T-cell (primary cell): ENCODE measurements around the gene WNT9A. TPM values are rescaled to one million over a fixed set of nuclear protein-coding genes. Genes with fewer than 3 reads are reported as not detected.

Experiments used
- ATAC-seq, 4 experiments: fragments of 200-7000 bp in 3 of 4; fragments of 150-1000 bp in 1 of 4; cut with Tn5 transposase; replicated peaks in 1 of 4; 1 replicate in 3 of 4; 2 replicates in 1 of 4; pipeline ENCODE4 v1.10.0; 2021; ENCODE audit warnings: moderate library complexity in 3 of 4, mild to moderate bottlenecking in 2 of 4, moderate number of reproducible peaks in 1 of 4
- CTCF ChIA-PET, 2 donors: fragments of 300-600 bp; sonication (Branson Sonifier 250); formaldehyde crosslinking; loops; one replicate each; lab custom pipeline; 2022; ENCODE audit warnings: antibody characterized with exemption in 2 of 2; lab: Charles Lee
- POLR2A ChIA-PET, 2 donors: fragments of 300-600 bp; sonication (Branson Sonifier 250); formaldehyde crosslinking; loops; one replicate each; lab custom pipeline; 2022; ENCODE audit warnings: antibody characterized with exemption in 2 of 2; lab: Charles Lee
- DNase-seq, 35 experiments: peaks; one replicate each; pipeline versions ENCODE4 v3.0.0 to v3.0.0-alpha.2; 2013 to 2023
- H3K27ac ChIP-seq: one replicate; pipeline ENCODE4 v1.5.1; 2013; ENCODE audit warnings: low read length
- H3K27me3 ChIP-seq, 2 experiments: replicated peaks in 1 of 2; 1 replicate in 1 of 2; 2 replicates in 1 of 2; pipeline versions ENCODE4 v1.6.1 to v1.7.0; 2013; ENCODE audit warnings: low read length in 1 of 2, mixed read lengths in 1 of 2; ENCODE audit not compliant: control insufficient read depth in 2 of 2, insufficient read depth in 2 of 2; ENCODE audit errors: extremely low read depth in 1 of 2
- H3K36me3 ChIP-seq, 2 donors: 1 replicate in 1 of 2; 2 replicates in 1 of 2; pipeline versions ENCODE4 v1.6.1 to v1.7.0; 2013; ENCODE audit warnings: low read length in 1 of 2; ENCODE audit not compliant: control insufficient read depth in 2 of 2, insufficient read depth in 1 of 2; ENCODE audit errors: extremely low read depth in 1 of 2
- H3K4me1 ChIP-seq, 2 experiments: 1 replicate in 1 of 2; 2 replicates in 1 of 2; pipeline versions ENCODE4 v1.6.1 to v1.7.0; 2013; ENCODE audit warnings: low read length in 2 of 2, mixed read lengths in 1 of 2; ENCODE audit not compliant: insufficient read depth in 2 of 2, control insufficient read depth in 1 of 2; ENCODE audit errors: extremely low read depth in 1 of 2
- H3K4me3 ChIP-seq, 2 donors: 1 replicate in 1 of 2; 2 replicates in 1 of 2; pipeline versions ENCODE4 v1.5.1 to v1.7.0; 2013; ENCODE audit warnings: mild to moderate bottlenecking in 2 of 2, low read length in 1 of 2, moderate library complexity in 1 of 2; ENCODE audit not compliant: control insufficient read depth in 1 of 2; ENCODE audit errors: extremely low read depth in 1 of 2
- H3K9me3 ChIP-seq: 2 replicates; pipeline ENCODE4 v1.7.0; 2013
- H3K27ac Mint-ChIP-seq, 2 donors: one replicate each; pipeline ENCODE4 v1.8.0; 2020 to 2021; ENCODE audit warnings: mild to moderate bottlenecking in 2 of 2, mixed read lengths in 2 of 2
- H3K27me3 Mint-ChIP-seq, 2 donors: one replicate each; pipeline ENCODE4 v1.8.0; 2021 to 2022; ENCODE audit warnings: mixed read lengths in 2 of 2
- H3K36me3 Mint-ChIP-seq: one replicate; pipeline ENCODE4 v1.8.0; 2021; ENCODE audit warnings: mixed read lengths
- H3K4me1 Mint-ChIP-seq, 3 donors: one replicate each; pipeline ENCODE4 v1.8.0; 2020 to 2022; ENCODE audit warnings: mixed read lengths in 3 of 3, mild to moderate bottlenecking in 1 of 3
- H3K4me3 Mint-ChIP-seq, 3 donors: one replicate each; pipeline ENCODE4 v1.8.0; 2020 to 2022; ENCODE audit warnings: mild to moderate bottlenecking in 3 of 3, mixed read lengths in 3 of 3, moderate library complexity in 3 of 3
- H3K9me3 Mint-ChIP-seq, 3 donors: one replicate each; pipeline ENCODE4 v1.8.0; 2020 to 2022; ENCODE audit warnings: mixed read lengths in 3 of 3
- WGBS: methylation state at CpG from one replicate; pipeline ENCODE4 v1.1.5; 2013; ENCODE audit warnings: missing lambda C conversion rate; ENCODE audit not compliant: insufficient coverage; 5-methylcytosine and 5-hydroxymethylcytosine counted together
- total RNA-seq, 35 experiments: library from RNA in 6 of 35; stranded (reverse) in 6 of 35; fragments of 120-200 nt in 1 of 35; gene quantifications; one replicate each; pipeline versions ENCODE4 v1.2.1 to v1.2.4 and lab custom pipeline; 2013 to 2026

WNT9A gene
- total RNA-seq, 5 donors from 2014 or later (not counting 1 experiment from before 2014, with no cell fraction given) = 0.12 to 0.72 (median 0.48) TPM; not detected in 1

- no peaks in the 10 kb centered on the region for H3K4me1 ChIP-seq
- H3K4me3 ChIP-seq = no peak overlapping the region
- Mint-ChIP-seq H3K4me3 (no peak overlapping the region), H3K27me3 (peaks cover 0 to 5% of the 10 kb centered on the region in 2 donors), H3K27ac (no peak overlapping the region), H3K9me3 (no peaks in the 10 kb centered on the region), H3K4me1 (peaks cover 0 to 6% (median 2%) of the 10 kb centered on the region in 3 donors), H3K36me3 (no peaks in the 10 kb centered on the region)
- ChIA-PET POLR2A (no interaction called here), CTCF (no interaction called here)
- ATAC-seq (no peak), DNase-seq (no peak)
- H3K9me3 ChIP-seq = no peaks in the 10 kb centered on the region
- H3K27ac ChIP-seq = no peak overlapping the region
- no peaks in the 10 kb centered on the region for H3K36me3 ChIP-seq
- peaks cover 0 to 17% of the 10 kb centered on the region in 2 experiments for H3K27me3 ChIP-seq
- WGBS = 66% methylated on average over 11 of the region's 15 CpGs
These were observed 30.4 kb downstream of the WNT9A start for GRCh38 chr1:227917081-227917950.

- Mint-ChIP-seq H3K9me3 (no peaks in the 10 kb centered on the region), H3K27ac (no peak overlapping the region), H3K36me3 (no peaks in the 10 kb centered on the region), H3K4me1 (peaks cover 0 to 7% (median 2%) of the 10 kb centered on the region in 3 donors), H3K4me3 (no peak overlapping the region), H3K27me3 (peaks cover 0 to 5% of the 10 kb centered on the region in 2 donors)
- Histone ChIP-seq H3K36me3 (no peaks in the 10 kb centered on the region), H3K4me1 (no peaks in the 10 kb centered on the region), H3K9me3 (no peaks in the 10 kb centered on the region), H3K27ac (no peak overlapping the region), H3K4me3 (no peak overlapping the region), H3K27me3 (peaks cover 0 to 16% of the 10 kb centered on the region in 2 experiments)
- WGBS = 84% methylated on average over 4 of the region's 4 CpGs
- POLR2A ChIA-PET = no interaction called here
- DNase-seq (no peak), ATAC-seq (no peak)
- CTCF ChIA-PET = no interaction called here
These were observed 31.1 kb downstream of the WNT9A start for GRCh38 chr1:227916655-227917054.

- Mint-ChIP-seq H3K4me1 (peaks cover 2 to 7% (median 2%) of the 10 kb centered on the region in 3 donors), H3K27me3 (peaks cover 0 to 5% of the 10 kb centered on the region in 2 donors), H3K27ac (no peak overlapping the region), H3K4me3 (no peak overlapping the region), H3K9me3 (no peaks in the 10 kb centered on the region), H3K36me3 (no peaks in the 10 kb centered on the region)
- DNase-seq = no peak
- no peaks in the 10 kb centered on the region for H3K4me1 ChIP-seq
- H3K9me3 ChIP-seq = no peaks in the 10 kb centered on the region
- no peaks in the 10 kb centered on the region for H3K36me3 ChIP-seq
- ChIA-PET POLR2A (no interaction called here), CTCF (interaction anchor here in 1 of 2 donors (0.6 kb wide), 1 partner anchor 367 kb away, joined by 3 read pairs; no protein-coding TSS in a partner anchor)
- no peak overlapping the region for H3K4me3 ChIP-seq
- H3K27ac ChIP-seq = no peak overlapping the region
- ATAC-seq = no peak
- H3K27me3 ChIP-seq = peaks cover 0 to 21% of the 10 kb centered on the region in 2 experiments
- WGBS = 88% methylated on average over 20 of the region's 22 CpGs
These were observed 31.9 kb downstream of the WNT9A start for GRCh38 chr1:227915564-227916553.

GRCh38 chr1:227914801-227915563, 32.8 kb downstream of the WNT9A start:
- no peak overlapping the region for H3K4me3 Mint-ChIP-seq
- peaks cover 2 to 7% (median 2%) of the 10 kb centered on the region in 3 donors for H3K4me1 Mint-ChIP-seq
- no peak overlapping the region for H3K27ac ChIP-seq
- H3K36me3 ChIP-seq = no peaks in the 10 kb centered on the region
- no peaks in the 10 kb centered on the region for H3K36me3 Mint-ChIP-seq
- no peak overlapping the region for H3K4me3 ChIP-seq
- peaks cover 0 to 5% of the 10 kb centered on the region in 2 donors for H3K27me3 Mint-ChIP-seq
- no peaks in the 10 kb centered on the region for H3K4me1 ChIP-seq
- ChIA-PET POLR2A (no interaction called here), CTCF (no interaction called here)
- 81% methylated on average over 5 of the region's 7 CpGs for WGBS
- DNase-seq = no peak
- ATAC-seq = no peak
- H3K27ac Mint-ChIP-seq = no peak overlapping the region
- no peaks in the 10 kb centered on the region for H3K9me3 ChIP-seq
- peaks cover 0 to 27% of the 10 kb centered on the region in 2 experiments for H3K27me3 ChIP-seq
- no peaks in the 10 kb centered on the region for H3K9me3 Mint-ChIP-seq

- Histone ChIP-seq H3K4me1 (no peaks in the 10 kb centered on the region), H3K9me3 (no peaks in the 10 kb centered on the region), H3K36me3 (no peaks in the 10 kb centered on the region), H3K4me3 (no peak overlapping the region), H3K27me3 (peaks cover 0 to 27% of the 10 kb centered on the region in 2 experiments), H3K27ac (no peak overlapping the region)
- WGBS = 86% methylated on average over 10 of the region's 17 CpGs
- peaks cover 2 to 7% (median 2%) of the 10 kb centered on the region in 3 donors for H3K4me1 Mint-ChIP-seq
- H3K4me3 Mint-ChIP-seq = no peak overlapping the region
- ATAC-seq (no peak), DNase-seq (no peak)
- H3K36me3 Mint-ChIP-seq = no peaks in the 10 kb centered on the region
- H3K27me3 Mint-ChIP-seq = peaks cover 0 to 5% of the 10 kb centered on the region in 2 donors
- no peaks in the 10 kb centered on the region for H3K9me3 Mint-ChIP-seq
- POLR2A ChIA-PET = no interaction called here
- CTCF ChIA-PET = no interaction called here
- H3K27ac Mint-ChIP-seq = no peak overlapping the region
These were observed 33.7 kb downstream of the WNT9A start for GRCh38 chr1:227913764-227914721.
